HepG2 (cell line): ENCODE measurements around the gene CALD1. TPM values are rescaled to one million over a fixed set of nuclear protein-coding genes. Genes with fewer than 3 reads are reported as not detected.
"Not testable (repeated sequence)": the region's sequence is repeated elsewhere in the genome, so short reads cannot be mapped to it uniquely, and the experiment has no call there.

Experiments used
- ATAC-seq: fragments of 200-7000 bp; cut with Tn5 transposase; 3 replicates; pipeline ENCODE4 v1.9.1; 2020; ENCODE audit warnings: mild to moderate bottlenecking, moderate library complexity
- BruUV-seq: library from RNA; stranded (reverse); fragments of 400-500 nt; replicated peaks from 2 replicates; lab custom pipeline; 2021; lab: Mats Ljungman, UMichigan
- CTCF ChIA-PET: fragments of 300-600 bp; formaldehyde crosslinking; extraction: SDS; loops from one replicate; lab custom pipeline; 2021; ENCODE audit warnings: low total read pairs, inconsistent platforms, low intra/inter-chr PET ratio; lab: Yijun Ruan, JAX
- POLR2A ChIA-PET: fragments of 350-600 bp; sonication (Branson Sonifier 250); formaldehyde crosslinking; loops from one replicate; lab custom pipeline; 2020; ENCODE audit warnings: antibody characterized with exemption, inconsistent platforms; lab: Yijun Ruan, JAX
- DNase-seq: peaks from one replicate; pipeline ENCODE4 v3.0.0-alpha.2; 2015; ENCODE audit warnings: low spot score
- FAIRE-seq: peaks from 3 replicates; lab custom pipeline; 2011; peaks lifted over from hg19 to GRCh38; lab: Jason Lieb, UNC
- H2AFZ ChIP-seq: one replicate; pipeline ENCODE4 v1.6.1; 2011; ENCODE audit warnings: low read length, inconsistent platforms
- H3K27ac ChIP-seq: fragments of 300-600 bp; 3 replicates; pipeline ENCODE4 v1.8.0; 2011; ENCODE audit warnings: mixed run types, mild to moderate bottlenecking, mixed read lengths, low read length, inconsistent platforms; ENCODE audit not compliant: insufficient read depth; ENCODE audit errors: extremely low read length
- H3K27me3 ChIP-seq, 2 experiments: fragments of 200-600 bp in 1 of 2; 2 replicates in 1 of 2; 3 replicates in 1 of 2; pipeline versions ENCODE4 v1.6.0 to v1.8.0; 2011; ENCODE audit warnings: low read length in 2 of 2, mild to moderate bottlenecking in 2 of 2, moderate library complexity in 2 of 2, inconsistent platforms in 1 of 2; ENCODE audit not compliant: insufficient read depth in 2 of 2, control insufficient read depth in 1 of 2
- H3K36me3 ChIP-seq, 2 experiments: fragments of 200-600 bp in 1 of 2; replicated peaks in 1 of 2; 2 replicates in 1 of 2; 3 replicates in 1 of 2; pipeline versions ENCODE4 v1.5.1 to v1.8.0; 2011; ENCODE audit warnings: low read length in 2 of 2, inconsistent platforms in 1 of 2; ENCODE audit not compliant: insufficient read depth in 2 of 2, control insufficient read depth in 1 of 2
- H3K4me1 ChIP-seq: 2 replicates; pipeline ENCODE4 v1.5.1; 2012; ENCODE audit warnings: low read length, inconsistent platforms; ENCODE audit not compliant: insufficient read depth
- H3K4me2 ChIP-seq: 2 replicates; pipeline ENCODE4 v1.6.0; 2011; ENCODE audit warnings: low read depth, low read length, inconsistent platforms
- H3K4me3 ChIP-seq, 3 experiments: fragments of 200-600 bp in 1 of 3; sonication (generic), shearing (Covaris generic) in 1 of 3; replicated peaks in 1 of 3; 2 replicates each; pipeline ENCODE4 v1.5.1; 2011 to 2016; ENCODE audit warnings: low read length in 3 of 3, inconsistent platforms in 2 of 3, low read depth in 2 of 3, mild to moderate bottlenecking in 2 of 3, control low read depth in 1 of 3, mixed read lengths in 1 of 3; ENCODE audit not compliant: insufficient read depth in 1 of 3
- H3K79me2 ChIP-seq: one replicate; pipeline ENCODE4 v1.6.1; 2011; ENCODE audit warnings: low read length, inconsistent platforms; ENCODE audit not compliant: insufficient read depth
- H3K9ac ChIP-seq: 2 replicates; pipeline ENCODE4 v1.6.0; 2011; ENCODE audit warnings: mild to moderate bottlenecking, low read depth, low read length, inconsistent platforms; ENCODE audit not compliant: insufficient read depth
- H3K9me3 ChIP-seq: 2 replicates; pipeline ENCODE4 v1.5.1; 2012; ENCODE audit warnings: mild to moderate bottlenecking, low read length
- H4K20me1 ChIP-seq: 2 replicates; pipeline ENCODE4 v1.6.0; 2011; ENCODE audit warnings: inconsistent platforms, mild to moderate bottlenecking, low read length, moderate library complexity; ENCODE audit not compliant: insufficient read depth
- ATF2 ChIP-seq: sonication (generic); formaldehyde crosslinking; IDR thresholded peaks from 2 replicates; pipeline ENCODE4 v1.4.0; 2020; ENCODE audit warnings: missing genetic modification reagents
- EEA1 ChIP-seq: sonication (generic); formaldehyde crosslinking; IDR thresholded peaks from 2 replicates; pipeline ENCODE4 v1.5.1; 2020; ENCODE audit warnings: mild to moderate bottlenecking, missing genetic modification reagents, borderline replicate concordance
- HNF4G ChIP-seq, 2 experiments: sonication (generic) in 1 of 2; formaldehyde crosslinking in 1 of 2; IDR thresholded peaks; 2 replicates each; pipeline versions ENCODE4 v1.4.0 to v1.6.1; 2011 to 2020; ENCODE audit warnings: borderline replicate concordance in 2 of 2, low read depth in 2 of 2, mild to moderate bottlenecking in 2 of 2, low read length in 1 of 2, missing genetic modification reagents in 1 of 2, moderate library complexity in 1 of 2
- HNRNPH1 ChIP-seq: fragments of 200-400 bp; formaldehyde crosslinking; optimal IDR thresholded peaks from 2 replicates; pipeline ENCODE3; 2017; ENCODE audit warnings: mild to moderate bottlenecking, low read depth, low read length
- JDP2 ChIP-seq: sonication (generic); formaldehyde crosslinking; IDR thresholded peaks from 2 replicates; pipeline ENCODE4 v1.8.1; 2022; ENCODE audit warnings: missing genetic modification reagents, borderline replicate concordance
- MED13 ChIP-seq: sonication (generic); formaldehyde crosslinking; IDR thresholded peaks from 2 replicates; pipeline ENCODE4 v1.5.0; 2020; ENCODE audit warnings: missing genetic modification reagents
- REXO4 ChIP-seq: sonication (generic); formaldehyde crosslinking; IDR thresholded peaks from 2 replicates; pipeline ENCODE4 v1.8.0; 2022; ENCODE audit warnings: missing genetic modification reagents, mild to moderate bottlenecking, borderline replicate concordance
- TCF7L2 ChIP-seq: IDR thresholded peaks from 2 replicates; pipeline ENCODE4 v1.6.1; 2011; ENCODE audit warnings: mild to moderate bottlenecking, low read depth, low read length, moderate library complexity
- TERF1 ChIP-seq: sonication (generic); formaldehyde crosslinking; IDR thresholded peaks from 2 replicates; pipeline ENCODE4 v1.8.0; 2022; ENCODE audit warnings: mild to moderate bottlenecking, missing genetic modification reagents, moderate library complexity
- ZNF468 ChIP-seq: sonication (generic); formaldehyde crosslinking; IDR thresholded peaks from 2 replicates; pipeline ENCODE4 v1.8.0; 2022; ENCODE audit warnings: mild to moderate bottlenecking, moderate library complexity, missing genetic modification reagents
- ZSCAN20 ChIP-seq: sonication (generic); formaldehyde crosslinking; IDR thresholded peaks from 2 replicates; pipeline ENCODE4 v1.4.0; 2020; ENCODE audit warnings: missing genetic modification reagents, mild to moderate bottlenecking, borderline replicate concordance
- WGBS: methylation state at CpG from one replicate; pipeline ENCODE4 v1.1.6; 2017; ENCODE audit warnings: low lambda C conversion rate; 5-methylcytosine and 5-hydroxymethylcytosine counted together
- in situ Hi-C: cut with HindIII; loops from 2 replicates; pipeline ENCODE4 v1.10.0; 2017; ENCODE audit warnings: low pct_unique_long_range_greater_than_20kb; ENCODE audit not compliant: extremely low pct_ligation_motif_present
- intact Hi-C: fragments of 100-400 bp; cut with micrococcal nuclease; formaldehyde crosslinking; loops from one replicate; pipeline ENCODE4 v1.10.0; 2022; ENCODE audit not compliant: unreplicated experiment
- polyA plus RNA-seq, 8 experiments: library from polyadenylated mRNA; depleted of rRNA in 3 of 8; stranded (reverse) in 7 of 8; unstranded in 1 of 8; fragments of >200 nt; fragmentation: Illumina TruSeq in 4 of 8; extraction: Trizol in 4 of 8; gene quantifications; 2 replicates each; pipeline versions ENCODE4 v1.2.1 to v1.2.3, GENCODE V29; 2011 to 2016; ENCODE audit warnings: low read depth in 4 of 8, missing spikeins in 1 of 8, mixed read lengths in 1 of 8; ENCODE audit not compliant: insufficient read depth in 1 of 8
- total RNA-seq, 5 experiments: library from RNA; depleted of rRNA; stranded (reverse); fragments of >200 nt; fragmentation: Illumina TruSeq; extraction: Trizol; gene quantifications; 2 replicates each; pipeline ENCODE4 v1.2.3, GENCODE V29; 2016; ENCODE audit warnings: low read depth in 1 of 5

The CALD1 gene
- total and polyA plus RNA-seq, 2 of the 13 experiments (the other 11 are each of a cell fraction or from before 2014, with no cell fraction given) = 53.0 to 112 TPM

- TF ChIP-seq REXO4 = no peak
Measured at GRCh38 chr7:134968110-134968509, 188.7 kb downstream of the CALD1 start (continued).

GRCh38 chr7:134981645-134982044 lies 202.2 kb downstream of the CALD1 start:
- H3K27me3 ChIP-seq, in situ Hi-C loops, H3K9me3 ChIP-seq: not testable (repeated sequence)

GRCh38 chr7:134985894-134986362 lies 206.5 kb downstream of the CALD1 start:
- DNase-seq (no peak), FAIRE-seq (no peak), ATAC-seq (no peak)
- POLR2A ChIA-PET = interaction anchor here (0.7 to 3.6 kb wide), 11 partner anchors 9 to 340 kb away, joined by 3 to 27 read pairs (median 3); partner anchors contain the start of genes CYREN and TMEM140
- in situ Hi-C loops = no loop called here
- intact Hi-C loops = loop anchor here (1.0 to 2.0 kb wide), 2 partner anchors 162 to 185 kb away; partner anchors contain the start of genes CYREN and TMEM140
- CTCF ChIA-PET = interaction anchor here (3.4 kb wide), 1 partner anchor 184 kb away, joined by 11 read pairs; the partner anchor contains the start of gene CYREN
- Histone ChIP-seq H3K36me3 (no peaks in the 10 kb centered on the region; a peak in 1 of 5 replicates), H3K27ac (peak overlapping the region; percentile 82), H3K4me1 (peaks cover 32% of the 10 kb centered on the region), H3K4me2 (peak overlapping the region; percentile 80), H4K20me1 (no peaks in the 10 kb centered on the region), H2AFZ (peak overlapping the region; percentile 89), H3K27me3 (no peaks in the 10 kb centered on the region; a peak in 2 of 5 replicates), H3K4me3 (peak overlapping the region; percentile 83 to 98 (median 98); a peak in 5 of 6 replicates), H3K9ac (peak overlapping the region; percentile 96), H3K79me2 (peaks cover 43% of the 10 kb centered on the region), H3K9me3 (no peaks in the 10 kb centered on the region)
- BruUV-seq = TSS peak; percentile 83
- 81% methylated on average over 5 of the region's 8 CpGs for WGBS
- TF ChIP-seq HNRNPH1 = no peak
- TF ChIP-seq ZSCAN20 (CRISPR knock-in tag) = peak; percentile 62; the same call in 1 of the 2 replicates
- TF ChIP-seq TERF1 (CRISPR knock-in tag) = no peak
- no peak for TF ChIP-seq JDP2 (CRISPR knock-in tag)
- TF ChIP-seq EEA1 (CRISPR knock-in tag) = no peak
- TF ChIP-seq MED13 (CRISPR knock-in tag) = no peak
- TF ChIP-seq ATF2 (CRISPR knock-in tag) = no peak
- TF ChIP-seq TCF7L2 = no peak
- TF ChIP-seq HNF4G (IDR thresholded peaks at IDR 0.05; ENCODE audit: borderline replicate concordance, low read depth, low read length) = no peak
- TF ChIP-seq HNF4G (CRISPR knock-in tag; IDR thresholded peaks at IDR 0.05; ENCODE audit: borderline replicate concordance, low read depth) = no peak
- TF ChIP-seq ZNF468 (CRISPR knock-in tag) = no peak

More at GRCh38 chr7:134981645-134982044, 202.2 kb downstream of the CALD1 start:
- CTCF ChIA-PET, intact Hi-C loops, ATAC-seq, H3K4me1 ChIP-seq, DNase-seq, POLR2A ChIA-PET, H3K4me3 ChIP-seq, H3K4me2 ChIP-seq, H3K79me2 ChIP-seq, BruUV-seq, H2AFZ ChIP-seq, H3K27ac ChIP-seq, H3K36me3 ChIP-seq, H4K20me1 ChIP-seq, H3K9ac ChIP-seq, FAIRE-seq: not testable (repeated sequence)
- 74% methylated on average over 3 of the region's 3 CpGs for WGBS
